HCT116 (cell line): Measurements from ENCODE around the gene CARNS1. TPM values are rescaled to one million over a fixed set of nuclear protein-coding genes. Genes with fewer than 3 reads are reported as not detected.

Source experiments
- ATAC-seq: fragments of 200-7000 bp; cut with Tn5 transposase; 2 replicates; pipeline ENCODE4 v1.9.1; 2020; ENCODE audit warnings: mild to moderate bottlenecking, moderate library complexity
- BruUV-seq: library from RNA; stranded (reverse); fragments of 400-500 nt; replicated peaks from 2 replicates; lab custom pipeline; 2021; lab: Mats Ljungman, UMichigan
- CTCF ChIA-PET: fragments of 300-600 bp; sonication (Branson Sonifier 250); formaldehyde crosslinking; loops from one replicate; lab custom pipeline; 2021; ENCODE audit warnings: antibody characterized with exemption; lab: Charles Lee
- POLR2A ChIA-PET: fragments of 300-600, 350-600 bp; sonication (Branson Sonifier 250); formaldehyde crosslinking; loops from one replicate; lab custom pipeline; 2021; ENCODE audit warnings: antibody characterized with exemption; lab: Charles Lee
- RAD21 ChIA-PET, 2 experiments: fragments of 300-600 bp; sonication (Branson Sonifier 250); formaldehyde crosslinking; loops; one replicate each; lab custom pipeline; 2023; ENCODE audit warnings: low total read pairs in 2 of 2; ENCODE audit not compliant: uncharacterized antibody in 2 of 2, unreplicated experiment in 2 of 2, low non-redundant PET in 1 of 2; lab: Charles Lee
- DNase-seq: peaks from one replicate; pipeline ENCODE4 v3.0.0-alpha.2; 2010; ENCODE audit warnings: low read depth, low spot score
- H2AFZ ChIP-seq: fragments of 200-600 bp; shearing (Covaris generic), sonication (generic); 2 replicates; pipeline ENCODE4 v1.6.1; 2017; ENCODE audit warnings: low read depth, mixed run types, mixed read lengths, antibody characterized with exemption, low read length; ENCODE audit not compliant: poor library complexity, severe bottlenecking
- H3K27ac ChIP-seq: 2 replicates; pipeline ENCODE4 v1.5.1; 2012; ENCODE audit warnings: low read depth, low read length
- H3K27me3 ChIP-seq: fragments of 200-600 bp; sonication (generic); 2 replicates; pipeline ENCODE4 v1.6.1; 2016; ENCODE audit warnings: mixed run types, low read length, mixed read lengths; ENCODE audit not compliant: insufficient read depth
- H3K36me3 ChIP-seq, 2 experiments: fragments of 200-500 bp in 1 of 2; fragments of 200-600 bp in 1 of 2; sonication (Bioruptor generic) in 1 of 2; sonication (generic) in 1 of 2; 2 replicates each; pipeline versions ENCODE4 v1.5.1 to v1.6.1; 2014 to 2016; ENCODE audit warnings: low read length in 2 of 2, inconsistent platforms in 1 of 2, mixed read lengths in 1 of 2, mixed run types in 1 of 2; ENCODE audit not compliant: insufficient read depth in 2 of 2, control insufficient read depth in 1 of 2
- H3K4me1 ChIP-seq, 2 experiments: fragments of 200-600 bp in 1 of 2; sonication (generic) in 1 of 2; 2 replicates each; pipeline versions ENCODE4 v1.5.1 to v1.6.1; 2012 to 2017; ENCODE audit warnings: low read length in 2 of 2, inconsistent platforms in 1 of 2, mild to moderate bottlenecking in 1 of 2, mixed read lengths in 1 of 2, mixed run types in 1 of 2, moderate library complexity in 1 of 2; ENCODE audit not compliant: insufficient read depth in 2 of 2, control insufficient read depth in 1 of 2
- H3K4me2 ChIP-seq: fragments of 200-600 bp; sonication (generic); 2 replicates; pipeline ENCODE4 v1.6.1; 2017; ENCODE audit warnings: mixed run types, low read length, mixed read lengths
- H3K4me3 ChIP-seq, 2 experiments: fragments of 200-600 bp in 1 of 2; sonication (generic) in 1 of 2; replicated peaks in 1 of 2; 2 replicates each; pipeline ENCODE4 v1.5.1; 2011 to 2016; ENCODE audit warnings: low read length in 2 of 2, control low read depth in 1 of 2, low read depth in 1 of 2, mild to moderate bottlenecking in 1 of 2, mixed read lengths in 1 of 2, mixed run types in 1 of 2
- H3K79me2 ChIP-seq: fragments of 200-600 bp; sonication (generic); 2 replicates; pipeline ENCODE4 v1.6.1; 2017; ENCODE audit warnings: mild to moderate bottlenecking, mixed run types, low read length, moderate library complexity, mixed read lengths; ENCODE audit not compliant: insufficient read depth
- H3K9ac ChIP-seq: fragments of 200-600 bp; sonication (generic); 2 replicates; pipeline ENCODE4 v1.6.1; 2016; ENCODE audit warnings: low read length, mixed read lengths
- H3K9me2 ChIP-seq: fragments of 200-600 bp; sonication (generic), shearing (Covaris generic); 2 replicates; pipeline ENCODE4 v1.6.1; 2017; ENCODE audit warnings: mixed run types, mild to moderate bottlenecking, moderate library complexity; ENCODE audit not compliant: insufficient read depth
- H3K9me3 ChIP-seq, 2 experiments: fragments of 200-500 bp in 1 of 2; fragments of 200-600 bp in 1 of 2; sonication (Bioruptor generic) in 1 of 2; sonication (generic) in 1 of 2; 2 replicates each; pipeline ENCODE4 v1.6.1; 2014 to 2017; ENCODE audit warnings: low read length in 2 of 2, mixed read lengths in 2 of 2, inconsistent platforms in 1 of 2, low read depth in 1 of 2, mild to moderate bottlenecking in 1 of 2, mixed run types in 1 of 2, moderate library complexity in 1 of 2; ENCODE audit not compliant: control insufficient read depth in 1 of 2, insufficient read depth in 1 of 2
- H4K20me1 ChIP-seq: fragments of 200-600 bp; sonication (generic), shearing (Covaris generic); 2 replicates; pipeline ENCODE4 v1.6.1; 2017; ENCODE audit warnings: mixed run types, mild to moderate bottlenecking, moderate library complexity; ENCODE audit not compliant: insufficient read depth
- CBX3 ChIP-seq: IDR thresholded peaks from 2 replicates; pipeline ENCODE4 v1.6.1; 2012; ENCODE audit warnings: low read depth
- CEBPB ChIP-seq: IDR thresholded peaks from 2 replicates; pipeline ENCODE4 v1.6.1; 2012; ENCODE audit warnings: low read depth
- ELF1 ChIP-seq: IDR thresholded peaks from 2 replicates; pipeline ENCODE4 v1.6.1; 2012; ENCODE audit warnings: low read depth, borderline replicate concordance
- EZH2 ChIP-seq: fragments of 200-600 bp; sonication (generic); IDR thresholded peaks from 2 replicates; pipeline ENCODE4 v1.6.1; 2017; ENCODE audit warnings: antibody characterized with exemption, mixed run types
- EZH2phosphoT487 ChIP-seq: fragments of 200-600 bp; IDR thresholded peaks from 2 replicates; pipeline ENCODE4 v1.6.1; 2018; ENCODE audit warnings: antibody characterized with exemption, borderline replicate concordance
- FOSL1 ChIP-seq: IDR thresholded peaks from 2 replicates; pipeline ENCODE4 v1.6.1; 2012; ENCODE audit warnings: low read depth
- JUND ChIP-seq: IDR thresholded peaks from 2 replicates; pipeline ENCODE4 v1.6.1; 2012
- POLR2AphosphoS5 ChIP-seq: IDR thresholded peaks from 2 replicates; pipeline ENCODE4 v1.6.1; 2011; ENCODE audit warnings: mild to moderate bottlenecking, low read depth, low read length, moderate library complexity
- REST ChIP-seq: IDR thresholded peaks from 2 replicates; pipeline ENCODE4 v1.6.1; 2012; ENCODE audit warnings: low read depth
- SIN3A ChIP-seq: IDR thresholded peaks from 2 replicates; pipeline ENCODE4 v1.6.1; 2012; ENCODE audit warnings: low read depth
- SP1 ChIP-seq: IDR thresholded peaks from 2 replicates; pipeline ENCODE4 v1.6.1; 2012; ENCODE audit warnings: low read depth
- SRF ChIP-seq: IDR thresholded peaks from 2 replicates; pipeline ENCODE4 v1.6.1; 2012; ENCODE audit warnings: low read depth
- TCF7L2 ChIP-seq: IDR thresholded peaks from 2 replicates; pipeline ENCODE4 v1.7.0; 2011; ENCODE audit warnings: borderline replicate concordance, inconsistent platforms; ENCODE audit not compliant: insufficient read depth, insufficient read length; ENCODE audit errors: extremely low read depth
- YY1 ChIP-seq: IDR thresholded peaks from 2 replicates; pipeline ENCODE4 v1.6.1; 2011; ENCODE audit warnings: low read length, low read depth, moderate library complexity, mild to moderate bottlenecking; ENCODE audit not compliant: insufficient replicate concordance; ENCODE audit errors: extremely low read depth
- ZBTB33 ChIP-seq: IDR thresholded peaks from 2 replicates; pipeline ENCODE4 v1.6.1; 2011; ENCODE audit warnings: mild to moderate bottlenecking, low read length, moderate library complexity; ENCODE audit not compliant: insufficient replicate concordance; ENCODE audit errors: extremely low read depth
- ZFX ChIP-seq: fragments of 450-650 bp; IDR thresholded peaks from 2 replicates; pipeline ENCODE4 v1.6.1; 2017
- ZNF274 ChIP-seq: fragments of 200-500 bp; sonication (Bioruptor generic); IDR thresholded peaks from 2 replicates; pipeline ENCODE4 v1.6.1; 2014; ENCODE audit warnings: mild to moderate bottlenecking, low read depth, low read length, inconsistent platforms
- intact Hi-C: fragments of 100-400 bp; cut with micrococcal nuclease; formaldehyde crosslinking; loops from 2 replicates; pipeline ENCODE4 v1.10.0; 2022
- total RNA-seq: library from RNA; stranded (reverse); gene quantifications from one replicate; pipeline ENCODE4 v1.2.1, GENCODE V29; 2021; ENCODE audit not compliant: unreplicated experiment

CARNS1 gene
- total RNA-seq, 1 experiment from 2014 or later = 1.0 TPM

DNA sequence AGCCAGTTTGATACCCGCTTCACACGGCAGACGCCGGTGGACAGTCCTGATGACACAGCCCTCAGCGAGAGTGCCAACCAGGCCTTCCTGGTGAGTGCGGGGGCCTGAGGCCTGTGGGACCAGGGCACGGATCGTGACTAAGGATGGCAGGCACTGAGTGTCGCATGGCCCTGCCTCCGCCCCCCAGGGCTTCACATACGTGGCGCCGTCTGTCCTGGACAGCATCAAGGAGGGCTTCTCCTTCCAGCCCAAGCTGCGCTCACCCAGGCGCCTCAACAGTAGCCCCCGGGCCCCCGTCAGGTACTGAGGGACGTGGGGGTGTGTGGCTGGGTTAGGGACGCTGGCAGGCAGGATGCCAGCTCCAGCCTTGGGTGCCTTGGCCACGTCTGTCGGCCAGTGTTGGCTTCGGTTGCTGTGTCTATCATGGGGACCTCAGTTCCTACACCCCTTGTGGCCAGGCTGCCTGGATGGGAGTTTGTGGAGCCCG, 19.0 kb downstream of the CARNS1 start:
- DNase-seq (no peak), ATAC-seq (no peak)
- Histone ChIP-seq H3K9me3 (no peaks in the 10 kb centered on the region), H3K4me2 (no peak overlapping the region), H3K27me3 (no peaks in the 10 kb centered on the region), H4K20me1 (no peaks in the 10 kb centered on the region), H3K9me2 (no peaks in the 10 kb centered on the region), H3K27ac (no peak overlapping the region), H2AFZ (no peak overlapping the region), H3K4me3 (no peak overlapping the region), H3K36me3 (peaks cover 10 to 17% of the 10 kb centered on the region in 2 experiments; a peak in 3 of 4 replicates), H3K9ac (no peak overlapping the region), H3K4me1 (peaks cover 5 to 13% of the 10 kb centered on the region in 2 experiments), H3K79me2 (peaks cover 15% of the 10 kb centered on the region)
- ChIA-PET RAD21 (no interaction called here), POLR2A (no interaction called here), CTCF (no interaction called here)
- TF ChIP-seq TCF7L2 (no peak), FOSL1 (no peak), CEBPB (no peak), JUND (no peak), SIN3A (no peak), ELF1 (no peak), ZBTB33 (no peak), EZH2phosphoT487 (no peak), ZNF274 (no peak), SP1 (no peak), YY1 (no peak), SRF (no peak), EZH2 (no peak), ZFX (no peak), CBX3 (no peak), POLR2AphosphoS5 (no peak), REST (no peak)
- intact Hi-C loops = no loop called here
- BruUV-seq = no TSS peak
